GM23338 (cell line): Measurements from ENCODE around the gene GRIA4. TPM values are rescaled to one million over a fixed set of nuclear protein-coding genes. Genes with fewer than 3 reads are reported as not detected.

Source experiments
- ATAC-seq: fragments of 200-7000 bp; cut with Tn5 transposase; 3 replicates; pipeline ENCODE4 v1.9.1; 2020
- DNase-seq: peaks from one replicate; pipeline ENCODE4 v3.0.0-alpha.2; 2015; ENCODE audit warnings: low spot score
- H2AFZ ChIP-seq: fragments of 200-600 bp; sonication (generic); 2 replicates; pipeline ENCODE4 v1.8.0; 2016; ENCODE audit warnings: antibody characterized with exemption, mild to moderate bottlenecking, moderate library complexity
- H3F3A ChIP-seq: fragments of 200-600 bp; sonication (generic); replicated peaks from 2 replicates; pipeline ENCODE4 v1.8.0; 2017; ENCODE audit warnings: antibody characterized with exemption, mixed run types, low read depth
- H3K27ac ChIP-seq: fragments of 200-600 bp; sonication (generic); 2 replicates; pipeline ENCODE4 v1.6.1; 2016; ENCODE audit warnings: low read depth
- H3K27me3 ChIP-seq: fragments of 200-600 bp; sonication (generic); 2 replicates; pipeline ENCODE4 v1.8.0; 2016; ENCODE audit warnings: mild to moderate bottlenecking, mixed run types, moderate library complexity; ENCODE audit not compliant: insufficient read depth
- H3K36me3 ChIP-seq: fragments of 200-600 bp; sonication (generic); 2 replicates; pipeline ENCODE4 v1.8.0; 2016; ENCODE audit warnings: mild to moderate bottlenecking; ENCODE audit not compliant: insufficient read depth
- H3K4me1 ChIP-seq: fragments of 200-600 bp; sonication (generic); 2 replicates; pipeline ENCODE4 v1.8.0; 2016; ENCODE audit warnings: mild to moderate bottlenecking, moderate library complexity; ENCODE audit not compliant: insufficient read depth
- H3K4me2 ChIP-seq: fragments of 200-600 bp; sonication (generic); 2 replicates; pipeline ENCODE4 v1.7.1; 2017; ENCODE audit warnings: mixed run types
- H3K4me3 ChIP-seq: fragments of 200-600 bp; sonication (generic); 2 replicates; pipeline ENCODE4 v1.6.1; 2016; ENCODE audit warnings: mixed run types
- H3K79me2 ChIP-seq: fragments of 200-600 bp; sonication (generic); replicated peaks from 2 replicates; pipeline ENCODE4 v1.8.0; 2017; ENCODE audit warnings: mild to moderate bottlenecking; ENCODE audit not compliant: insufficient read depth
- H3K9me2 ChIP-seq: fragments of 200-600 bp; sonication (generic); 2 replicates; pipeline ENCODE4 v1.8.0; 2017; ENCODE audit not compliant: insufficient read depth
- H4K20me1 ChIP-seq: fragments of 200-600 bp; sonication (generic); replicated peaks from 2 replicates; pipeline ENCODE4 v1.8.0; 2017; ENCODE audit warnings: mild to moderate bottlenecking; ENCODE audit not compliant: insufficient read depth
- H3K27ac Mint-ChIP-seq: 2 replicates; pipeline ENCODE4 v1.8.0; 2020; ENCODE audit warnings: inconsistent platforms, mild to moderate bottlenecking, moderate library complexity, mixed read lengths
- H3K27me3 Mint-ChIP-seq: 3 replicates; pipeline ENCODE4 v1.8.0; 2022; ENCODE audit warnings: low read depth, mild to moderate bottlenecking, moderate library complexity, mixed read lengths, inconsistent platforms; ENCODE audit not compliant: insufficient read depth, poor library complexity
- H3K36me3 Mint-ChIP-seq: 3 replicates; pipeline ENCODE4 v1.8.0; 2021; ENCODE audit warnings: low read depth, mild to moderate bottlenecking, inconsistent platforms, moderate library complexity, mixed read lengths
- H3K4me1 Mint-ChIP-seq: 3 replicates; pipeline ENCODE4 v1.8.0; 2020; ENCODE audit warnings: mild to moderate bottlenecking, inconsistent platforms, mixed read lengths
- H3K4me3 Mint-ChIP-seq: 3 replicates; pipeline ENCODE4 v1.8.0; 2021; ENCODE audit warnings: moderate library complexity, mild to moderate bottlenecking, inconsistent platforms, mixed read lengths
- H3K9me3 Mint-ChIP-seq: 3 replicates; pipeline ENCODE4 v1.8.0; 2020; ENCODE audit warnings: moderate library complexity, mild to moderate bottlenecking, inconsistent platforms, mixed read lengths
- CREB1 ChIP-seq: fragments of 250-450 bp; sonication (Bioruptor Pico); IDR thresholded peaks from 2 replicates; pipeline ENCODE4 v1.5.0; 2020; ENCODE audit warnings: low read depth, mild to moderate bottlenecking, moderate library complexity
- EZH2 ChIP-seq: fragments of 200-600 bp; sonication (generic); IDR thresholded peaks from one replicate; pipeline ENCODE4 v1.8.0; 2017; ENCODE audit warnings: antibody characterized with exemption, mild to moderate bottlenecking, low read depth; ENCODE audit not compliant: unreplicated experiment
- EZH2phosphoT487 ChIP-seq: fragments of 200-600 bp; sonication (generic); IDR thresholded peaks from one replicate; pipeline ENCODE4 v1.8.1; 2018; ENCODE audit warnings: antibody characterized with exemption; ENCODE audit not compliant: unreplicated experiment
- JUNB ChIP-seq: IDR thresholded peaks from one replicate; pipeline ENCODE4 v1.6.1; 2016; ENCODE audit warnings: antibody characterized with exemption; ENCODE audit not compliant: unreplicated experiment
- STAT1 ChIP-seq: IDR thresholded peaks from one replicate; pipeline ENCODE4 v1.6.1; 2016; ENCODE audit warnings: antibody characterized with exemption; ENCODE audit not compliant: unreplicated experiment
- ZNF114 ChIP-seq: fragments of 250-450 bp; sonication (Bioruptor Pico); IDR thresholded peaks from 2 replicates; pipeline ENCODE4 v1.5.0; 2020; ENCODE audit warnings: mild to moderate bottlenecking, moderate library complexity
- ZNF462 ChIP-seq: fragments of 250-450 bp; sonication (Bioruptor Pico); IDR thresholded peaks from 2 replicates; pipeline ENCODE4 v1.5.0; 2020; ENCODE audit warnings: mild to moderate bottlenecking, moderate library complexity
- polyA plus RNA-seq: library from polyadenylated mRNA; unstranded; fragments of >200 nt; fragmentation: Nextera tagmentation; extraction: Ambion mirVana; gene quantifications from 2 replicates; pipeline ENCODE4 v1.2.1, GENCODE V29; 2016
- total RNA-seq: library from RNA; depleted of rRNA; stranded (reverse); fragments of >200 nt; shearing (Covaris generic); gene quantifications from 2 replicates; pipeline ENCODE4 v1.2.3, GENCODE V29; 2014

Gene GRIA4
- total and polyA plus RNA-seq, 2 experiments from 2014 or later, result 17.8 to 71.1 TPM

- TF ChIP-seq ZNF462 (CRISPR knock-in tag), result no peak
- no peak for TF ChIP-seq JUNB
- TF ChIP-seq CREB1 (CRISPR knock-in tag), result no peak
- TF ChIP-seq EZH2, result no peak
Measured at GRCh38 chr11:105858841-105859240, 249.0 kb downstream of the GRIA4 start (continued).

GRCh38 chr11:105860105-105860504, 250.2 kb downstream of the GRIA4 start:
- ATAC-seq (no peak), DNase-seq (no peak)
- H3K79me2 ChIP-seq, result no peaks in the 10 kb centered on the region
- no peaks in the 10 kb centered on the region for H3K27me3 Mint-ChIP-seq
- no peak overlapping the region for H2AFZ ChIP-seq
- no peak overlapping the region for H3K4me3 Mint-ChIP-seq
- H3K9me2 ChIP-seq, result no peaks in the 10 kb centered on the region
- no peak overlapping the region for H3K4me2 ChIP-seq
- no peaks in the 10 kb centered on the region for H3K9me3 Mint-ChIP-seq
- no peaks in the 10 kb centered on the region for H4K20me1 ChIP-seq
- H3F3A ChIP-seq, result no peaks in the 10 kb centered on the region
- H3K36me3 Mint-ChIP-seq, result no peaks in the 10 kb centered on the region
- H3K27ac Mint-ChIP-seq, result no peak overlapping the region
- H3K27ac ChIP-seq, result no peak overlapping the region
- TF ChIP-seq STAT1, result no peak
- no peak for TF ChIP-seq EZH2phosphoT487
- no peak for TF ChIP-seq JUNB
- TF ChIP-seq EZH2, result no peak
- no peak for TF ChIP-seq CREB1 (CRISPR knock-in tag)
- TF ChIP-seq ZNF114 (CRISPR knock-in tag), result no peak
- 0 out of 2 replicates have a peak, but pooled peaks cover 4% of the 10 kb centered on the region for H3K4me1 ChIP-seq
- H3K27me3 ChIP-seq, result no peaks in the 10 kb centered on the region
- H3K4me3 ChIP-seq, result no peak overlapping the region
- no peaks in the 10 kb centered on the region for H3K36me3 ChIP-seq
- peaks cover 10% of the 10 kb centered on the region; the same call in 2 of the 3 replicates for H3K4me1 Mint-ChIP-seq
